Upper lobe of left lung (tissue), 4 donors: ENCODE results near the gene SCG5.

ENCODE experiments used
- CTCF ChIP-seq, 6 experiments: fragments of 450-650 bp in 4 of 6; fragments of 200-600 bp in 2 of 6; sonication (generic) in 2 of 6; IDR thresholded peaks; one replicate each; pipeline ENCODE4 v1.5.1; 2016 to 2019; ENCODE audit warnings: antibody characterized with exemption in 6 of 6
- POLR2A ChIP-seq, 4 donors: fragments of 450-650 bp; IDR thresholded peaks; one replicate each; pipeline ENCODE4 v1.5.1; 2016 to 2017; ENCODE audit warnings: antibody characterized with exemption in 4 of 4, mild to moderate bottlenecking in 2 of 4

- no peak for TF ChIP-seq POLR2A (IDR thresholded peaks at IDR 0.05)
- no peak for TF ChIP-seq CTCF (IDR thresholded peaks at IDR 0.05)
Measured at GRCh38 chr15:32636410-32636809, 5.1 kb upstream of the SCG5 start.
